ENCODE results near the gene MORF4L1. TPM values are rescaled to one million over a fixed set of nuclear protein-coding genes. Genes with fewer than 3 reads are reported as not detected.
A peak's percentile ranks its signal among the peaks of the same experiment; 100 is the strongest.

The MORF4L1 gene
- total and polyA plus RNA-seq, 8 donors, result 262 to 774 (median 712) TPM

DNA sequence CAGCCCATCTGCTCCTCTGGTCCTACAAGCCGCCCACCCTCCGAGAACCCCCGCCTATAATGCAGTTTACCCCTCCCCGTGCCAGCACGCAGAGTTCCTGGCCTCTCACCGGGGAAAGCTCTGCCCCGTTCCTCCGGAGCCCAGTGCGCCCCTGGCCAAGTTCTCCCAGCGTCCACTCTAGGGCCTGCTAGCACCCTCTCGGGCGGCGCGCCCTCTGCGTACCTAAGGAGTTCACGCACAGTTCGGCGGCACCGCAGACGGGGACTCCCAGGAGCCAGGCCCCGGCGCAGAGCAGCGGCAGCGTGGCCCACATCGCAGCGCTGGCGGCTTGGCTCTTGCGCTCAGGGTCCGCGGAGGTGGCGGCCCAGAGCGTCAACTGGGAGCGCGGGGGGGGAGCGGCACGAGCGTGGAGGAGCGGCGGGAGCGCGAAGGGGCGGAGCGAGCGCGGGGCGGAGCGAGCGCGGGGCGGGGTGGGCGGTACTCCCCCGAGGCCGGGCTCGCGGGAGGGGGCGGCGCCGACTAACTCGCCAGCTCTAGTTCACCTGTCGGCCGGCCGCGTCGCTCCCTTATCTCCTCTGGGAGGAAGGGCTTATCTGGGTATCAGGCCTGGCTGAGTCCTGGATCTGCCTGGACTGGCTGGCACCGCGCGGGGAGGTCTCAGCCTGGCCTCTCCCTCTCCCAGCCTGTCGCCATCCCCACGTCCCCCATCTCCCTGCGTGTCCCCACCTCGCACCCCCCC lies 72.1 kb downstream of the MORF4L1 start, which contains the start of gene CTSH:
CTSH (minus strand) TSS at position 378 of the 739 bp plus-strand sequence; CDS start at position 313, 65 bp downstream.
- Histone ChIP-seq H3K27me3 (peaks cover 0 to 8% of the 10 kb centered on the region in 2 donors), H3K9me3 (no peaks in the 10 kb centered on the region), H3K27ac (peak within 1 kb of the TSS; percentile 86 to 92), H3K4me1 (peaks cover 5 to 34% of the 10 kb centered on the region in 2 donors), H3K36me3 (peaks cover 0 to 9% of the 10 kb centered on the region in 2 donors), H3K4me3 (peak within 1 kb of the TSS; percentile 62 to 73)
- intact Hi-C loops (cut with DNase I), result no loop called here
- DNase-seq (peak; percentile 49 to 98 (median 88)), ATAC-seq (peak; percentile 93)
- TF ChIP-seq, protein P1, sequence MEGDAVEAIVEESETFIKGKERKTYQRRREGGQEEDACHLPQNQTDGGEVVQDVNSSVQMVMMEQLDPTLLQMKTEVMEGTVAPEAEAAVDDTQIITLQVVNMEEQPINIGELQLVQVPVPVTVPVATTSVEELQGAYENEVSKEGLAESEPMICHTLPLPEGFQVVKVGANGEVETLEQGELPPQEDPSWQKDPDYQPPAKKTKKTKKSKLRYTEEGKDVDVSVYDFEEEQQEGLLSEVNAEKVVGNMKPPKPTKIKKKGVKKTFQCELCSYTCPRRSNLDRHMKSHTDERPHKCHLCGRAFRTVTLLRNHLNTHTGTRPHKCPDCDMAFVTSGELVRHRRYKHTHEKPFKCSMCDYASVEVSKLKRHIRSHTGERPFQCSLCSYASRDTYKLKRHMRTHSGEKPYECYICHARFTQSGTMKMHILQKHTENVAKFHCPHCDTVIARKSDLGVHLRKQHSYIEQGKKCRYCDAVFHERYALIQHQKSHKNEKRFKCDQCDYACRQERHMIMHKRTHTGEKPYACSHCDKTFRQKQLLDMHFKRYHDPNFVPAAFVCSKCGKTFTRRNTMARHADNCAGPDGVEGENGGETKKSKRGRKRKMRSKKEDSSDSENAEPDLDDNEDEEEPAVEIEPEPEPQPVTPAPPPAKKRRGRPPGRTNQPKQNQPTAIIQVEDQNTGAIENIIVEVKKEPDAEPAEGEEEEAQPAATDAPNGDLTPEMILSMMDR (IDR thresholded peaks at IDR 0.05), result no peak

DNA sequence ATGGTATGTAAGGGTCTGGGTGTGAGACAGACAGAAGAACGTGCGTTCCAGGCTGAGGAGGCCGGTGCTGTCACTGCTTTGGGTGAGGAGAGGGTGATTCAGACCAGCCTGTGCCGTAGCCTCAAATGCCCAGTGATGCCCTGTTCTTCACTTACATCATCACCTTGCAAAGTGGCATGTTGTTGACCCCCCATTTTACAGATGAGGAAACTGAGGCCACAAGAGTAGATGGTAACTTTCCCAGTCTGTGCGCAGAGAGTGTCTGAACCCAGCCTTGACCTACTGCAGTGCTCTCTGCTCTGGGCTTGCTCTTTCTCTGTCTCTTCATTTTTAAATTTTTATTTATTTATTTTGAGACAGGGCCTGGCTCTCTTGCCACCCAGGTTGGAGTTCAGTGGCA lies 73.8 kb downstream of the MORF4L1 start:
- H3K36me3 ChIP-seq, result no peaks in the 10 kb centered on the region
- H3K27ac ChIP-seq, result no peak overlapping the region
- DNase-seq (no peak), ATAC-seq (no peak)
- intact Hi-C loops (cut with DNase I), result no loop called here
- H3K27me3 ChIP-seq, result peaks cover 0 to 8% of the 10 kb centered on the region in 2 donors
- TF ChIP-seq, protein P1 (IDR thresholded peaks at IDR 0.05), result no peak
- no peak overlapping the region for H3K4me3 ChIP-seq
- H3K9me3 ChIP-seq, result no peaks in the 10 kb centered on the region
- H3K4me1 ChIP-seq, result peaks cover 15 to 27% of the 10 kb centered on the region in 2 donors

DNA sequence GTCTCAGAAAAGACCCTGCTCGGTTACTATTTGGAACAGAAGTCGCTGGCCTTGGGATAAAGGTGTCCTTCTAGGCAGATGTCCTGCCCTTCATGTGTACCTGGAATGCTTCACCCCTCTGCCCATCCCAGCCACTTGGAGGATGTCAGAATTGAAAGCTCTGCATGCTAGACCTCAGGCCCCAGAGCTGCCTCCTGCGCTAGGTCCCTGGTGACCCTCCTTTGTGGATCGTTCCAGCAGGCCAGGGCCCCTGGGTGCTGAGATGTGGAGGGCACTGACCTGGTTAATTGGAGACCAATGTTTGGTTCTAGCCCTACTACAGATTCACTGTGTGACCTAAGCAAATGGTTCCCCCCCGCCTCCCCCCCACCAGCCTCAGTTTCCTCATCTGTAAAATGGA lies 74.8 kb downstream of the MORF4L1 start:
- TF ChIP-seq, protein P1 (IDR thresholded peaks at IDR 0.05), result no peak
- no peaks in the 10 kb centered on the region for H3K9me3 ChIP-seq
- H3K4me1 ChIP-seq, result peaks cover 18 to 29% of the 10 kb centered on the region in 2 donors
- H3K27ac ChIP-seq, result no peak overlapping the region
- H3K27me3 ChIP-seq, result peaks cover 0 to 8% of the 10 kb centered on the region in 2 donors
- no peak for ATAC-seq
- intact Hi-C loops (cut with DNase I), result no loop called here
- no peak for DNase-seq
- H3K4me3 ChIP-seq, result no peak overlapping the region
- no peaks in the 10 kb centered on the region for H3K36me3 ChIP-seq

Other genes with a start within 250 kb of the MORF4L1 start
- not detected for gene CHRNB4, start 231.7 kb upstream of the MORF4L1 start, total RNA-seq
- under 1 TPM; 0.24 to 0.40 (median 0.30) TPM for gene CHRNB4, start 231.7 kb upstream of the MORF4L1 start, polyA plus RNA-seq (ENCODE audit: insufficient read length in 6 of 6)
- gene ADAMTS7, start 61.4 kb upstream of the MORF4L1 start, total RNA-seq, result 1 to 10 TPM; 8.7 to 9.1 TPM
- 10 to 100 TPM; 30.9 to 56.0 (median 38.0) TPM for gene ADAMTS7, start 61.4 kb upstream of the MORF4L1 start, polyA plus RNA-seq (ENCODE audit: insufficient read length in 6 of 6)
- 1,000 to 10,000 TPM; 1,132 to 1,298 TPM for gene CTSH, start 72.2 kb downstream of the MORF4L1 start, total RNA-seq
- 100 to 1,000 TPM in 5 of 6 donors, 10 to 100 TPM in 1; 97.5 to 264 (median 213) TPM for gene CTSH, start 72.2 kb downstream of the MORF4L1 start, polyA plus RNA-seq (ENCODE audit: insufficient read length in 6 of 6)
- 10 to 100 TPM; 24.0 to 63.2 TPM for gene RASGRF1, start 217.9 kb downstream of the MORF4L1 start, total RNA-seq
- gene RASGRF1, start 217.9 kb downstream of the MORF4L1 start, polyA plus RNA-seq (ENCODE audit: insufficient read length in 6 of 6), result 10 to 100 TPM in 5 of 6 donors, 1 to 10 TPM in 1; 5.9 to 45.0 (median 26.0) TPM